GM12865 (cell line): ENCODE data around the gene CCNE1.

Experiments used
- DNase-seq: peaks from one replicate; pipeline ENCODE4 v3.0.0; 2010; ENCODE audit warnings: low read depth
- H3K4me3 ChIP-seq: 2 replicates; pipeline ENCODE4 v1.5.1; 2011; ENCODE audit warnings: mild to moderate bottlenecking, low read depth, low read length, control low read depth
- CTCF ChIP-seq: IDR thresholded peaks from 2 replicates; pipeline ENCODE4 v1.5.1; 2011; ENCODE audit warnings: low read length, control low read depth, low read depth, inconsistent platforms; ENCODE audit not compliant: insufficient read depth; ENCODE audit errors: missing control alignments

The CCNE1 gene

GRCh38 chr19:29832801-29833200, 21.0 kb downstream of the CCNE1 start:
- TF ChIP-seq CTCF = no peak
- no peak overlapping the region for H3K4me3 ChIP-seq
- no peak for DNase-seq

- TF ChIP-seq CTCF = no peak
- no peak overlapping the region for H3K4me3 ChIP-seq
- DNase-seq = no peak
These were observed 21.9 kb downstream of the CCNE1 start for GRCh38 chr19:29833614-29834261.

- no peak overlapping the region for H3K4me3 ChIP-seq
- no peak for DNase-seq
- no peak for TF ChIP-seq CTCF
These were observed 23.4 kb downstream of the CCNE1 start for GRCh38 chr19:29834991-29835846.

GRCh38 chr19:29836409-29836825, 24.6 kb downstream of the CCNE1 start:
- DNase-seq = peak; percentile 93
- TF ChIP-seq CTCF = no peak
- H3K4me3 ChIP-seq = no peak overlapping the region

GRCh38 chr19:29837448-29837981, 25.7 kb downstream of the CCNE1 start:
- H3K4me3 ChIP-seq = peak overlapping the region; percentile 2; the same call in 1 of the 2 replicates
- DNase-seq = peak; percentile 92
- TF ChIP-seq CTCF = no peak

- TF ChIP-seq CTCF = no peak
- no peak overlapping the region for H3K4me3 ChIP-seq
- no peak for DNase-seq
These were observed 26.2 kb downstream of the CCNE1 start for GRCh38 chr19:29837996-29838395.
